ENCODE results near the gene TBATA.

TBATA gene

GRCh38 chr10:70744617-70745143 lies 40.5 kb downstream of the TBATA start:
- no peak overlapping the region for H3K9ac ChIP-seq (ENCODE audit: low read length)
- H3K27me3 ChIP-seq (ENCODE audit: control insufficient read depth, insufficient read depth, low read length): no peaks in the 10 kb centered on the region
- no peaks in the 10 kb centered on the region for H3K9me3 ChIP-seq (ENCODE audit: control insufficient read depth, low read length)
- H3K4me1 ChIP-seq (ENCODE audit: control insufficient read depth, insufficient read depth, low read length): peaks cover 21% of the 10 kb centered on the region
- H3K36me3 ChIP-seq (ENCODE audit: control insufficient read depth, insufficient read depth, low read length): no peaks in the 10 kb centered on the region
- no peak overlapping the region for H3K4me3 ChIP-seq (ENCODE audit: low read length)

- no peaks in the 10 kb centered on the region for H3K9me3 ChIP-seq (ENCODE audit: control insufficient read depth, low read length)
- no peak overlapping the region for H3K4me3 ChIP-seq (ENCODE audit: low read length)
- H3K27me3 ChIP-seq (ENCODE audit: control insufficient read depth, insufficient read depth, low read length): no peaks in the 10 kb centered on the region
- H3K4me1 ChIP-seq (ENCODE audit: control insufficient read depth, insufficient read depth, low read length): peaks cover 21% of the 10 kb centered on the region
- no peaks in the 10 kb centered on the region for H3K36me3 ChIP-seq (ENCODE audit: control insufficient read depth, insufficient read depth, low read length)
- H3K9ac ChIP-seq (ENCODE audit: low read length): no peak overlapping the region
Measured at GRCh38 chr10:70743879-70744278, 41.3 kb downstream of the TBATA start.

- peaks cover 21% of the 10 kb centered on the region for H3K4me1 ChIP-seq (ENCODE audit: control insufficient read depth, insufficient read depth, low read length)
- no peaks in the 10 kb centered on the region for H3K36me3 ChIP-seq (ENCODE audit: control insufficient read depth, insufficient read depth, low read length)
- no peaks in the 10 kb centered on the region for H3K9me3 ChIP-seq (ENCODE audit: control insufficient read depth, low read length)
- H3K4me3 ChIP-seq (ENCODE audit: low read length): no peak overlapping the region
- H3K27me3 ChIP-seq (ENCODE audit: control insufficient read depth, insufficient read depth, low read length): no peaks in the 10 kb centered on the region
- H3K9ac ChIP-seq (ENCODE audit: low read length): no peak overlapping the region
Measured at GRCh38 chr10:70743430-70743788, 41.8 kb downstream of the TBATA start.

GRCh38 chr10:70742537-70743429 lies 42.4 kb downstream of the TBATA start:
- Histone ChIP-seq H3K36me3 (ENCODE audit: control insufficient read depth, insufficient read depth, low read length) (no peaks in the 10 kb centered on the region), H3K4me3 (ENCODE audit: low read length) (no peak overlapping the region), H3K9ac (ENCODE audit: low read length) (no peak overlapping the region), H3K4me1 (ENCODE audit: control insufficient read depth, insufficient read depth, low read length) (peaks cover 21% of the 10 kb centered on the region), H3K9me3 (ENCODE audit: control insufficient read depth, low read length) (no peaks in the 10 kb centered on the region), H3K27me3 (ENCODE audit: control insufficient read depth, insufficient read depth, low read length) (no peaks in the 10 kb centered on the region)

- Histone ChIP-seq H3K4me1 (ENCODE audit: control insufficient read depth, insufficient read depth, low read length) (peaks cover 21% of the 10 kb centered on the region), H3K9me3 (ENCODE audit: control insufficient read depth, low read length) (no peaks in the 10 kb centered on the region), H3K36me3 (ENCODE audit: control insufficient read depth, insufficient read depth, low read length) (no peaks in the 10 kb centered on the region), H3K9ac (ENCODE audit: low read length) (no peak overlapping the region), H3K4me3 (ENCODE audit: low read length) (no peak overlapping the region), H3K27me3 (ENCODE audit: control insufficient read depth, insufficient read depth, low read length) (no peaks in the 10 kb centered on the region)
Measured at GRCh38 chr10:70740406-70741288, 44.5 kb downstream of the TBATA start.

- no peak overlapping the region for H3K4me3 ChIP-seq (ENCODE audit: low read length)
- H3K9me3 ChIP-seq (ENCODE audit: control insufficient read depth, low read length): no peaks in the 10 kb centered on the region
- H3K36me3 ChIP-seq (ENCODE audit: control insufficient read depth, insufficient read depth, low read length): no peaks in the 10 kb centered on the region
- no peaks in the 10 kb centered on the region for H3K27me3 ChIP-seq (ENCODE audit: control insufficient read depth, insufficient read depth, low read length)
- no peak overlapping the region for H3K9ac ChIP-seq (ENCODE audit: low read length)
- H3K4me1 ChIP-seq (ENCODE audit: control insufficient read depth, insufficient read depth, low read length): peaks cover 17% of the 10 kb centered on the region
Measured at GRCh38 chr10:70738761-70739121, 46.4 kb downstream of the TBATA start.

GRCh38 chr10:70738006-70738760 lies 47.0 kb downstream of the TBATA start:
- Histone ChIP-seq H3K27me3 (ENCODE audit: control insufficient read depth, insufficient read depth, low read length) (no peaks in the 10 kb centered on the region), H3K4me1 (ENCODE audit: control insufficient read depth, insufficient read depth, low read length) (peaks cover 11% of the 10 kb centered on the region), H3K9me3 (ENCODE audit: control insufficient read depth, low read length) (no peaks in the 10 kb centered on the region), H3K4me3 (ENCODE audit: low read length) (no peak overlapping the region), H3K9ac (ENCODE audit: low read length) (no peak overlapping the region), H3K36me3 (ENCODE audit: control insufficient read depth, insufficient read depth, low read length) (no peaks in the 10 kb centered on the region)

- no peaks in the 10 kb centered on the region for H3K27me3 ChIP-seq (ENCODE audit: control insufficient read depth, insufficient read depth, low read length)
- peaks cover 4% of the 10 kb centered on the region for H3K4me1 ChIP-seq (ENCODE audit: control insufficient read depth, insufficient read depth, low read length)
- H3K9me3 ChIP-seq (ENCODE audit: control insufficient read depth, low read length): no peaks in the 10 kb centered on the region
- no peak overlapping the region for H3K9ac ChIP-seq (ENCODE audit: low read length)
- H3K36me3 ChIP-seq (ENCODE audit: control insufficient read depth, insufficient read depth, low read length): no peaks in the 10 kb centered on the region
- H3K4me3 ChIP-seq (ENCODE audit: low read length): no peak overlapping the region
Measured at GRCh38 chr10:70737250-70737649, 47.9 kb downstream of the TBATA start.

- Histone ChIP-seq H3K27me3 (ENCODE audit: control insufficient read depth, insufficient read depth, low read length) (no peaks in the 10 kb centered on the region), H3K36me3 (ENCODE audit: control insufficient read depth, insufficient read depth, low read length) (no peaks in the 10 kb centered on the region), H3K9ac (ENCODE audit: low read length) (no peak overlapping the region), H3K9me3 (ENCODE audit: control insufficient read depth, low read length) (no peaks in the 10 kb centered on the region), H3K4me1 (ENCODE audit: control insufficient read depth, insufficient read depth, low read length) (no peaks in the 10 kb centered on the region), H3K4me3 (ENCODE audit: low read length) (no peak overlapping the region)
Measured at GRCh38 chr10:70736525-70736924, 48.7 kb downstream of the TBATA start.

- no peak overlapping the region for H3K4me3 ChIP-seq (ENCODE audit: low read length)
- H3K36me3 ChIP-seq (ENCODE audit: control insufficient read depth, insufficient read depth, low read length): no peaks in the 10 kb centered on the region
- H3K9me3 ChIP-seq (ENCODE audit: control insufficient read depth, low read length): no peaks in the 10 kb centered on the region
- H3K4me1 ChIP-seq (ENCODE audit: control insufficient read depth, insufficient read depth, low read length): no peaks in the 10 kb centered on the region
- no peaks in the 10 kb centered on the region for H3K27me3 ChIP-seq (ENCODE audit: control insufficient read depth, insufficient read depth, low read length)
- H3K9ac ChIP-seq (ENCODE audit: low read length): no peak overlapping the region
Measured at GRCh38 chr10:70735161-70735560, 50.0 kb downstream of the TBATA start.

- H3K36me3 ChIP-seq (ENCODE audit: control insufficient read depth, insufficient read depth, low read length): no peaks in the 10 kb centered on the region
- no peaks in the 10 kb centered on the region for H3K4me1 ChIP-seq (ENCODE audit: control insufficient read depth, insufficient read depth, low read length)
- no peak overlapping the region for H3K4me3 ChIP-seq (ENCODE audit: low read length)
- no peaks in the 10 kb centered on the region for H3K27me3 ChIP-seq (ENCODE audit: control insufficient read depth, insufficient read depth, low read length)
- H3K9ac ChIP-seq (ENCODE audit: low read length): no peak overlapping the region
- H3K9me3 ChIP-seq (ENCODE audit: control insufficient read depth, low read length): no peaks in the 10 kb centered on the region
Measured at GRCh38 chr10:70733051-70733450, 52.1 kb downstream of the TBATA start.

Measured in mucosa of stomach (tissue), 1 donor.